Activated T-helper 2 cell treated with anti-CD3 and anti-CD28 coated beads, Interferon-gamma antibody, Interleukin-2, Interleukin-4, amounts not matched to agents 10 μg/mL and 5 μg/mL and 100 μg/mL, durations not matched to agents 14 hours and 24 hours and 36 hours (primary cell): ENCODE data around the gene KCTD5. TPM values are rescaled to one million over a fixed set of nuclear protein-coding genes. Genes with fewer than 3 reads are reported as not detected.

Experiments
- DNase-seq: peaks from one replicate; pipeline ENCODE4 v3.0.0; 2021; ENCODE audit warnings: low spot score
- H3K27ac Mint-ChIP-seq: one replicate; pipeline ENCODE4 v1.8.0; 2021; ENCODE audit warnings: mixed read lengths
- H3K27me3 Mint-ChIP-seq: one replicate; pipeline ENCODE4 v1.8.0; 2021; ENCODE audit warnings: low read depth, mixed read lengths
- H3K36me3 Mint-ChIP-seq: one replicate; pipeline ENCODE4 v1.8.0; 2021; ENCODE audit warnings: low read depth, mixed read lengths
- H3K4me1 Mint-ChIP-seq: one replicate; pipeline ENCODE4 v1.8.0; 2021; ENCODE audit warnings: low read depth, mixed read lengths
- H3K4me3 Mint-ChIP-seq: one replicate; pipeline ENCODE4 v1.8.0; 2021; ENCODE audit warnings: low read depth, mild to moderate bottlenecking, moderate library complexity, mixed read lengths
- H3K9me3 Mint-ChIP-seq: one replicate; pipeline ENCODE4 v1.8.0; 2021; ENCODE audit warnings: mixed read lengths
- intact Hi-C: fragments of 100-400 bp; cut with micrococcal nuclease; formaldehyde crosslinking; loops from one replicate; pipeline ENCODE4 v1.15.1; 2023
- total RNA-seq: library from RNA; stranded (reverse); gene quantifications from 2 replicates; pipeline ENCODE4 v1.2.3, GENCODE V29; 2022

The KCTD5 gene
- total RNA-seq, 1 donor from 2014 or later = 65.5 TPM

GRCh38 chr16:2749936-2750335 is 67.6 kb downstream of the KCTD5 start:
- Mint-ChIP-seq H3K27ac (peak overlapping the region; percentile 28), H3K4me3 (peak overlapping the region; percentile 88), H3K9me3 (no peaks in the 10 kb centered on the region), H3K4me1 (peaks cover 29% of the 10 kb centered on the region), H3K27me3 (no peaks in the 10 kb centered on the region), H3K36me3 (peaks cover 33% of the 10 kb centered on the region)
- intact Hi-C loops = loop anchor here (10.0 kb wide), 1 partner anchor 115 kb away; no protein-coding TSS in a partner anchor
- no peak for DNase-seq

GRCh38 chr16:2751577-2752034 is 69.3 kb downstream of the KCTD5 start:
- no peaks in the 10 kb centered on the region for H3K9me3 Mint-ChIP-seq
- peaks cover 43% of the 10 kb centered on the region for H3K4me1 Mint-ChIP-seq
- intact Hi-C loops = loop anchor here (1.0 to 10.0 kb wide), 3 partner anchors 26 to 113 kb away; partner anchors contain the start of gene ELOB
- H3K4me3 Mint-ChIP-seq = peak overlapping the region; percentile 88
- peaks cover 49% of the 10 kb centered on the region for H3K36me3 Mint-ChIP-seq
- H3K27me3 Mint-ChIP-seq = no peaks in the 10 kb centered on the region
- peak overlapping the region; percentile 99 for H3K27ac Mint-ChIP-seq
- no peak for DNase-seq

GRCh38 chr16:2752035-2752849 is 69.9 kb downstream of the KCTD5 start, which contains the start of gene SRRM2:
Gene SRRM2, plus strand, starts transcription at chr16:2752638. Its CDS starts 3,727 bp downstream, at chr16:2756365.
- Mint-ChIP-seq H3K9me3 (no peaks in the 10 kb centered on the region), H3K36me3 (peaks cover 55% of the 10 kb centered on the region)

GRCh38 chr16:2752850-2753732 is 70.8 kb downstream of the KCTD5 start:
- Mint-ChIP-seq H3K27ac (peak overlapping the region; percentile 86), H3K4me3 (peak overlapping the region; percentile 94), H3K36me3 (peaks cover 63% of the 10 kb centered on the region), H3K9me3 (no peaks in the 10 kb centered on the region), H3K4me1 (peaks cover 46% of the 10 kb centered on the region), H3K27me3 (no peaks in the 10 kb centered on the region)
- intact Hi-C loops = loop anchor here (1.0 to 10.0 kb wide), 3 partner anchors 24 to 112 kb away; partner anchors contain the start of gene ELOB
- no peak for DNase-seq

More at GRCh38 chr16:2752035-2752849, 69.9 kb downstream of the KCTD5 start, which contains the start of gene SRRM2:
- H3K4me1 Mint-ChIP-seq = peaks cover 46% of the 10 kb centered on the region
- H3K4me3 Mint-ChIP-seq = peak within 1 kb of the TSS; percentile 94
- H3K27ac Mint-ChIP-seq = peak within 1 kb of the TSS; percentile 99
- intact Hi-C loops = loop anchor here (1.0 to 10.0 kb wide), 3 partner anchors 25 to 113 kb away; partner anchors contain the start of gene ELOB
- H3K27me3 Mint-ChIP-seq = no peaks in the 10 kb centered on the region
- peak; percentile 95 for DNase-seq

GRCh38 chr16:2753733-2754020 is 71.4 kb downstream of the KCTD5 start:
- intact Hi-C loops = loop anchor here (2.0 to 10.0 kb wide), 2 partner anchors 81 to 111 kb away; no protein-coding TSS in a partner anchor
- DNase-seq = no peak
- H3K4me1 Mint-ChIP-seq = peaks cover 49% of the 10 kb centered on the region
- peaks cover 69% of the 10 kb centered on the region for H3K36me3 Mint-ChIP-seq
- H3K27me3 Mint-ChIP-seq = no peaks in the 10 kb centered on the region
- H3K27ac Mint-ChIP-seq = peak overlapping the region; percentile 86
- H3K9me3 Mint-ChIP-seq = no peaks in the 10 kb centered on the region
- peak overlapping the region; percentile 94 for H3K4me3 Mint-ChIP-seq

- intact Hi-C loops = loop anchor here (10.0 kb wide), 1 partner anchor 110 kb away; no protein-coding TSS in a partner anchor
- H3K27ac Mint-ChIP-seq = peak overlapping the region; percentile 14
- H3K9me3 Mint-ChIP-seq = no peaks in the 10 kb centered on the region
- no peaks in the 10 kb centered on the region for H3K27me3 Mint-ChIP-seq
- peak overlapping the region; percentile 94 for H3K4me3 Mint-ChIP-seq
- DNase-seq = no peak
- H3K4me1 Mint-ChIP-seq = peaks cover 54% of the 10 kb centered on the region
- H3K36me3 Mint-ChIP-seq = peaks cover 78% of the 10 kb centered on the region
Observed at GRCh38 chr16:2755158-2755557, 72.8 kb downstream of the KCTD5 start.

GRCh38 chr16:2756288-2757015 is 74.1 kb downstream of the KCTD5 start:
- H3K27me3 Mint-ChIP-seq = no peaks in the 10 kb centered on the region
- H3K4me1 Mint-ChIP-seq = peaks cover 46% of the 10 kb centered on the region
- H3K4me3 Mint-ChIP-seq = no peak overlapping the region
- intact Hi-C loops = loop anchor here (10.0 kb wide), 1 partner anchor 108 kb away; no protein-coding TSS in a partner anchor
- peak overlapping the region; percentile 9 for H3K27ac Mint-ChIP-seq
- DNase-seq = no peak
- H3K9me3 Mint-ChIP-seq = no peaks in the 10 kb centered on the region
- H3K36me3 Mint-ChIP-seq = peaks cover 81% of the 10 kb centered on the region

- DNase-seq = no peak
- H3K27ac Mint-ChIP-seq = no peak overlapping the region
- H3K4me3 Mint-ChIP-seq = no peak overlapping the region
- no peaks in the 10 kb centered on the region for H3K9me3 Mint-ChIP-seq
- peaks cover 90% of the 10 kb centered on the region for H3K36me3 Mint-ChIP-seq
- intact Hi-C loops = loop anchor here (10.0 kb wide), 1 partner anchor 107 kb away; no protein-coding TSS in a partner anchor
- H3K4me1 Mint-ChIP-seq = peaks cover 42% of the 10 kb centered on the region
- H3K27me3 Mint-ChIP-seq = no peaks in the 10 kb centered on the region
Observed at GRCh38 chr16:2757344-2757743, 75.0 kb downstream of the KCTD5 start.

Other genes with a start within 250 kb of the KCTD5 start
- gene TEDC2, start 222.4 kb upstream of the KCTD5 start, total RNA-seq = 31.8 and 34.6 TPM in 2 replicates
- gene NTN3, start 211.2 kb upstream of the KCTD5 start, total RNA-seq = 0.28 TPM in 1 of 2 replicates, not detected in the other
- 19.6 and 21.4 TPM in 2 replicates for gene TBC1D24, start 207.4 kb upstream of the KCTD5 start, total RNA-seq
- 114 and 119 TPM in 2 replicates for gene ATP6V0C, start 168.6 kb upstream of the KCTD5 start, total RNA-seq
- 29.3 and 30.1 TPM in 2 replicates for gene AMDHD2, start 162.2 kb upstream of the KCTD5 start, total RNA-seq
- gene CEMP1, start 151.1 kb upstream of the KCTD5 start, total RNA-seq = 0.25 TPM in 1 of 2 replicates, not detected in the other
- 45.7 and 48.5 TPM in 2 replicates for gene PDPK1, start 144.5 kb upstream of the KCTD5 start, total RNA-seq
- 1.8 and 2.1 TPM in 2 replicates for gene PRSS27, start 37.7 kb downstream of the KCTD5 start, total RNA-seq
- 694 and 701 TPM in 2 replicates for gene SRRM2, start 70.1 kb downstream of the KCTD5 start, total RNA-seq
- gene ELOB, start 94.8 kb downstream of the KCTD5 start, total RNA-seq = 242 and 252 TPM in 2 replicates
- gene PRSS33, start 105.0 kb downstream of the KCTD5 start, total RNA-seq = not detected in 2 replicates
- not detected in 2 replicates for gene PRSS41, start 115.9 kb downstream of the KCTD5 start, total RNA-seq
- gene PRSS21, start 134.7 kb downstream of the KCTD5 start, total RNA-seq = 11.4 and 11.5 TPM in 2 replicates
- gene ZG16B, start 147.8 kb downstream of the KCTD5 start, total RNA-seq = 7.7 and 8.6 TPM in 2 replicates
- gene PRSS22, start 175.6 kb downstream of the KCTD5 start, total RNA-seq = not detected in 2 replicates
- 21.0 and 23.6 TPM in 2 replicates for gene FLYWCH2, start 200.7 kb downstream of the KCTD5 start, total RNA-seq
- 65.4 and 67.4 TPM in 2 replicates for gene FLYWCH1, start 229.4 kb downstream of the KCTD5 start, total RNA-seq